HG02852 (cell line): ENCODE results near the gene ECE2.
"Not testable (repeated sequence)": the region's sequence is repeated elsewhere in the genome, so short reads cannot be mapped to it uniquely, and the experiment has no call there.

ENCODE experiments used
- ATAC-seq: cut with Tn5 transposase; IDR thresholded peaks from one replicate; pipeline ENCODE4 v1.9.1; 2021; ENCODE audit warnings: mild to moderate bottlenecking, moderate library complexity; ENCODE audit not compliant: unreplicated experiment

The ECE2 gene

GRCh38 chr3:184335661-184336546, 60.1 kb downstream of the ECE2 start:
- peak; percentile 78 for ATAC-seq

- ATAC-seq = no peak
Observed at GRCh38 chr3:184336547-184337398, 61.0 kb downstream of the ECE2 start.

- no peak for ATAC-seq
Observed at GRCh38 chr3:184337399-184337714, 61.5 kb downstream of the ECE2 start, which contains the start of gene FAM131A. Gene FAM131A (plus strand): TSS chr3:184337600. CDS start chr3:184337631, 31 bp downstream.

- ATAC-seq = no peak
Observed at GRCh38 chr3:184337981-184338380, 62.2 kb downstream of the ECE2 start.

- ATAC-seq = no peak
Observed at GRCh38 chr3:184338511-184338945, 62.7 kb downstream of the ECE2 start.

GRCh38 chr3:184339001-184339400, 63.2 kb downstream of the ECE2 start:
- ATAC-seq = no peak

- ATAC-seq = not testable (repeated sequence)
Observed at GRCh38 chr3:184339451-184340135, 63.8 kb downstream of the ECE2 start.

- ATAC-seq = no peak
Observed at GRCh38 chr3:184341925-184342324, 66.1 kb downstream of the ECE2 start.
